Measurements from ENCODE around the gene TRAF3IP1.
"Not testable (repeated sequence)": the region's sequence is repeated elsewhere in the genome, so short reads cannot be mapped to it uniquely, and the experiment has no call there.

TRAF3IP1 gene, protein sequence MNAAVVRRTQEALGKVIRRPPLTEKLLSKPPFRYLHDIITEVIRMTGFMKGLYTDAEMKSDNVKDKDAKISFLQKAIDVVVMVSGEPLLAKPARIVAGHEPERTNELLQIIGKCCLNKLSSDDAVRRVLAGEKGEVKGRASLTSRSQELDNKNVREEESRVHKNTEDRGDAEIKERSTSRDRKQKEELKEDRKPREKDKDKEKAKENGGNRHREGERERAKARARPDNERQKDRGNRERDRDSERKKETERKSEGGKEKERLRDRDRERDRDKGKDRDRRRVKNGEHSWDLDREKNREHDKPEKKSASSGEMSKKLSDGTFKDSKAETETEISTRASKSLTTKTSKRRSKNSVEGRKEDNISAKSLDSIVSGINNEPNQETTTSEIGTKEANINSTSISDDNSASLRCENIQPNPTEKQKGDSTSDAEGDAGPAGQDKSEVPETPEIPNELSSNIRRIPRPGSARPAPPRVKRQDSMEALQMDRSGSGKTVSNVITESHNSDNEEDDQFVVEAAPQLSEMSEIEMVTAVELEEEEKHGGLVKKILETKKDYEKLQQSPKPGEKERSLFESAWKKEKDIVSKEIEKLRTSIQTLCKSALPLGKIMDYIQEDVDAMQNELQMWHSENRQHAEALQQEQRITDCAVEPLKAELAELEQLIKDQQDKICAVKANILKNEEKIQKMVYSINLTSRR

DNA sequence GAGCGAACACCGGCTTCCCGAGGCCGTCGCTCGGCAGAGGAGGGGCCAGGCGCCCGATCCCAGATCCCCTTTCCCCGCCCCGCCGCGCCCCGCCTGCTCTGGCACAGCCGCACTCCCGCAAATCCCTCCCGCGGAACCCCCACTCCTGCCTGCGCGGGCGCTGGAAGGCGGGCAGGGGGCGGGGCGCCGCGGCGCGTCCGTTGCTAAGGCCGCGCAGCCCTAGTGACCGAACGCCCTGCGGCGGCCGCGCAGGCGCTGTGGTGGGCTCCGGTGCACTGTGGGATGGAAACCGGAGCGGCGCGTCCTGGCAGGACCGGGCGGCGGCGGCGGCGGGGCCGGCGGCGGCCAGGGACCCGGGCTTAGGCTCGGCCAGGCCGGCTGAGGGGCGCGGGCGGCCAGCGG lies at the start of gene TRAF3IP1:
Gene TRAF3IP1, plus strand, starts transcription at position 273 of the 402 bp plus-strand sequence. CDS start 145 bp downstream, outside the sequence.
- DNase-seq, result peak; percentile 78

DNA sequence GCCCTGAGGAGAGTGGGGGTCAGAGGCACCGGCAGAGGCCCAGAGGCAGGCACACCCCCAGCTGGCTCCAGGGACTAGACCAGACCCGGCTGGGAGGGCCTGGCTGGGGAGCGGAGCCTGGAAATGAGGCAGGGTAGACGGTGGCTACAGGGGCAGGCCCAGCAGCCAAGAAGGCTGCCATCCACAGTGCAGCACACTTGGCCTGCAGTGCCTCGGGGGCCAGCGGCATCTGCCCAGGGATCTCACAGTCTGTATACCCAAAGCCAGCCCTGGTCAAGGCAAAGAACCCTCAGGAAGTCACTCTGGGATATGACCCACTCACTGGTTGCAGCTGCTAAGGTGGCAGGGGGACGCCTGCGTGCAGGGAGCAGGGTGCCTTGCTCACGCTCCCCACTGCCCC lies 49.7 kb upstream of the TRAF3IP1 start:
- no peak for DNase-seq

DNA sequence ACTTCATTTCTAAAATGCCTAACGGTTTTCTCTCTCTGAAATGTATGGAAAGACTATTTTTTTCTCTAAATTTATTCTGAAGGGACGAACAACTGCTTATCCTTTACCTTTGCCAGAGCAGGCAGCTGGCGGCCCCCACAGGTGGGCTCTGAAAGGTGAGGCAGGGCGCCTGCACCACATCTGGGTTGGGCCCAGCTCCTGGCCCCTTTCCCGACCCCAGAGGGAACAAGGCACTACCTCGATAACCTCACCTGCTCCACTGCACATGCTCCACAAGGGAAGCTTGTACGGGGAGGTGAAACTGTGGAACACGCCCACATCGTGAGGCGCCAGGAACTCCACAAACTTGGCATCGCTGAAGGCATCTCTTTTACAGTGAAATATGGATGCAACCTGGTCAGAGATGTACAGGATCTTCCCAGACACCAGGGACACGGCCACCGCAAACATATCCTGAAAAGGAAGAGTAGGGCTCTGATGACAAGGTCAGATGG lies 49.2 kb upstream of the TRAF3IP1 start:
- no peak for DNase-seq

DNA sequence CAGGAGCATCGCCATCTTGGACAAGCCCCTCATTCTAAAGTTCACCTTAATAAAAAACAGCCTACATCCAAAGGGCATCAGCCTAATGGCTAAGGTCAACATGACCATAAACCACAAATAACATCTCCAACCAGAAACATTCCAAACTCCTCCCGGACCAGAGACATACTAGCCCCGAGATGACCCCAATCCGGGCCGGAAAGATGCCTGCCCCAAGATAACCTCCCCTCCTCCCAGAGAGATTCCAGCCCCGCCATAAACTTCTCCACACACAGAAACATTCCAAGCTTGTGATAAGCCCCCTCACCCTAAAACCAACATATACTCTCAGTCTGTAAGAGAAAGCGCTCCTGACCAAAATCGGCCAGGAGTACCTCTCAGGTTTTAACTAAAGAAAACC lies 48.6 kb upstream of the TRAF3IP1 start:
- DNase-seq, result not testable (repeated sequence)

DNA sequence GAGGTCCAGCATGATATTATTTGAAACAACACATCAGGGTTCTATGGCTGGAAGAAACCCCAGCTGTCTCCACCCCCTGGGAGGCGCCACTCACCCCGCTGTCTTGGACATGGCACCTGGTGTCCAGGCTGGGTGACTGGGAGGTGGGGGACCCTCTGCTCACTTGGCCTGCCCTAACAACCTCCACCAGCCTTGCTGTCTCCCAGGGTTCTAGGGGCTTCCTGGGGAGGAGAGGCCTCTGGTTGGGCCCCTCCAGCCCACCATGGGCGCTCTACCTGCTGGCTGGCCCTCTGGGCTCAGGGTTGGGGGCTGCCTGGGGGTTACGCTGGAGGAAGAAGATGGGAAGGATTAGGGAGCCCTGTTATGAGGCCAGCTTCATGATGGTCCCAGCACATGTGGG lies 48.2 kb upstream of the TRAF3IP1 start:
- DNase-seq, result no peak

DNA sequence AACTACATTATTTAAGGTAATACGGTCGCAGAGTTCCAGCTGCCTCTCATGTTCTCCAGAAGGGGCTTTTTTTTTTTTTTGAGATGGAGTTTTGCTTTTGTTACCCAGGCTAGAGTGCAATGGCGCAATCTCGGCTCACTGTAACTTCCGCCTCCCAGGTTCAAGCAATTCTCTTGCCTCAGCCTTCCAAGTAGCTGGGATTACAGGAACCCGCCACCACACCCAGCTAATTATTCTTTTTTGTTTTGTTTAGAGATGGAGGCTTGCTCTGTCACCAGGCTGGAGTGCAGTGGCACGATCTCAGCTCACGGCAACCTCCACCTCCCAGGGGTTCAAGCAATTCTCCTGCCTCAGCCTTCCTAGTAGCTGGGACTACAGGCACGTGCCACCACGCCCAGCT lies 46.9 kb upstream of the TRAF3IP1 start:
- not testable (repeated sequence) for DNase-seq

DNA sequence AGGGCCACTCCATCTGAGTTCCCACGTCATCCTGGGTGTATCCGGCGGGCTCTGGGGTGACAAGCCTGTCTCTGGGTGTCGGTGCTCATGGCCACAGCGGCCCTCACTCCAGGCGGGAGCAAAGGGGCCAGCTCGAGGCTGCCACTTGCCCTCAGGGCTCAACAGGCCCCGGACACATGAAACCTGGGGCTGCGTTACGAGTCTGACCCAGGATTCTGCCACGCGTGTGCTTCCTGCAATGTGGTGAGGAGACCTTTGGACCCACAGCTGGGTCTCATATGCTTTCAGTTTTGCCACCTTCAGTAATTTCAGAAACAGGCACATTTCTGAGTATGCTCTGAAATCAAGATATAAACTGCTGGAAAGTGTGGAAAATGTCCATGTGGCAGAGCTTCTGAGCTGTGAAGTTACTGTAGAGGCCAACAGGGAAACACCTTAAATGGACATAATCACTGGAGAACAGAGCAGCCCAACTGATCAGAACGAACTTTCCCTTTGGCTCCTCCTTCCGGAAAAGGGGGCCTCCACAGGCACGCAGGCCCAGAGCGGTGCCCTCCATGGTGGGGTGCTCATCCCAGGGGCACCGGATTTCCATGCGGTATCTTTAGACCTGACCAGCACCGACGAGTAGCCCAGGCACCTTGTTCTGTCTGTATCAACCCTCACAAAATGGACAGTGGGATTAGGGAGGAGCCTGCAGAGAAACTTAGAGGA lies 46.0 kb upstream of the TRAF3IP1 start:
- no peak for DNase-seq

DNA sequence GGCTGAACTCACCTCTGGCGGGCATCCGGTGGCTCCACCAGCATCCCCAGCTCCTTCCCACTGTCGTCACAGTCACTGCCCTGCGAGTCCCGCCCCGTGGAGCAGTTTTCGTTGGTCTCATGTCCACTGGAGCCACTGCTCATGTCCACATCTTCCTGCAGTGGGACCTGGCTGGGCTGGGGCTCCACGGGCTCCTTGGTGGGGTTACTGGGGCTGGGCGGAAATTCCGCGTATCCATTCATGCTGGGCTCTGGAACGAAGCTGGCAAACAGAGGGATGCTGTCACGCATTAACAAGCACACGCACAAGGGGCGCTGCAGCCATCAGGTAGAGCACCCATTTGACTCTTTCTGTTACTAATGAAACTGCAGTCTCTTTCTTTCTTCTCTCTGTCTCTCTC lies 42.6 kb upstream of the TRAF3IP1 start:
- no peak for DNase-seq

DNA sequence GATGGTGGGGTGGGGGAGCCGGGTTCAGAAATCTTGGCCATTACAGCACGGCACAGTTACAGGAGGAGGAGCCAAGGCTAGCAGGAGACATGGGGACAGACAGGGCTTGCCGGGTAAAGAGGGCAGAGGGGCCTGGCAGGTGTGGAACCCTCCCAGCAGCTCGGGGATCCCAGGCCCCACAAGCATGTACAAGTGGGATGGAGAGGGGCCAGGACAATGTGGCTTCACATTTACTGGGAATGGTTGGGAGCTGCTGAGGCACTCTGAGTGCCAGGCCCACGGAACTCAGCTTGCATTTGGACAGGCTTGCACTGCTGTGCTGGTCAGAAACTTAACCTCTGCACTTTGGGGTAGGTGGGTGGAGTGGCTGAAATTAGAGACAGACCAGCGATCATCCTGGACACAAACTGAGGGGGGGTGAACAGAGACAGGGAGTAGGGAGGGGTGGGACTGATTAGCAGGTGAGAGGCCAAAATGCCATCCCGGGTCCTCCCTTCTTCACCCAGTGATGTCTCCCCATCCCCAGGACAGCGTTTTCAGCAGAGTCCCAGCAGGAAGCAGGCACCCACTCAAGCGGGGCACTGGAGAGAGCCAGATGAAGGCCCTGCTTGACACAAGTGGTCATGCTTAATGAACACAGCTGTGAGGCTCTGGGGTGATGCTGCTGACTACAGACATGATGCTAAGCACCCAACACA lies 41.5 kb upstream of the TRAF3IP1 start:
- DNase-seq, result no peak

DNA sequence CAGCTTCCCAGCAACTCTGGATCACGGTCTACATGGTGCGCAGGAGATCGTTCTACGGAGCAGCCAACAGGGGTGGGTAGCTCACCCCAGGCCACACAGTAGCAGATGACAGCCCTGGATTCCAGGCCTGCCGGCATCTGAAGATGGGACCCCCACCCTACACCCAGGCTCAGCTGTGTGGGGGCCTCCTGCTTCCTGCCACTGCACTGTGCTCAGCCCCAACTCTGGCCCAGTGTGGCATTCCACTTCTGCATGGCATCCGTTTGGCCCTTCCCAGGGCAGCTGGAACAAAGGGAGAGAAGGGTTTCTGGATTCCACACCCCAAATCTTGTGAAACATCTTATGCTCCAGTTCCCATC lies 41.0 kb upstream of the TRAF3IP1 start:
- no peak for DNase-seq

DNA sequence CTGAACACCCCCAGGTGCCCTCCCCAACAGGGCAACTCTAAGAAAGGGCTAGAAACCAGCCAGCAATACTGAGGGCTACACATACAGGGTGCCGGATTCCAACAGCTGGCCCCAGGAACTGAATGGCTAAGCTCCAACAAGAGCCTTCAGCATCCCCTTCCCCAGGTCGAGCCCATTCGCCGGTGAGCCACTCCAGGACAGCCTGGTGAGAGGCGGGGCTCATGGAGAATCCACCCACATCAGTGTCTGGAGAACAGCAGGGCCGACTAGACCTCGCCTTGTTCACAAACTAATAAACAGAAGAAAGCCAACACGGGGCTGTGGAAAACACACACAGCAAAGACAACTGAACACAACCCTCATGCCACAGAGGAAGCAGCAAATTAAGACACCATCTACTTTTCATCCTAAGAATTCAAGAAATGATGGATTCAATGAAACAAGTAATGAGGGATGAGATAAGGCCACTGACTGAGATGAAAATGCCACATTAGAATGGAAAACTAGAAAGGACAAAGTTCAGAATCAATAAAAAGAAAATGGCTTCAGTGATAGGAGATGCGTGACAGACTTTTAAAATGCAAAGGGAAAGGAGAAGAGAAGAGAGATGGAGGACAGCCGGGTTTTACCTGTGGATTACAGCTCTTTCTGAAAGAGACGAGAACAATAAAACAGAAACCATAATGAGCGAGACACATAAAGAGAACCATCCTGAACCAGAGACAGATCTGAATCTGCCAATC lies 40.1 kb upstream of the TRAF3IP1 start:
- no peak for DNase-seq

DNA sequence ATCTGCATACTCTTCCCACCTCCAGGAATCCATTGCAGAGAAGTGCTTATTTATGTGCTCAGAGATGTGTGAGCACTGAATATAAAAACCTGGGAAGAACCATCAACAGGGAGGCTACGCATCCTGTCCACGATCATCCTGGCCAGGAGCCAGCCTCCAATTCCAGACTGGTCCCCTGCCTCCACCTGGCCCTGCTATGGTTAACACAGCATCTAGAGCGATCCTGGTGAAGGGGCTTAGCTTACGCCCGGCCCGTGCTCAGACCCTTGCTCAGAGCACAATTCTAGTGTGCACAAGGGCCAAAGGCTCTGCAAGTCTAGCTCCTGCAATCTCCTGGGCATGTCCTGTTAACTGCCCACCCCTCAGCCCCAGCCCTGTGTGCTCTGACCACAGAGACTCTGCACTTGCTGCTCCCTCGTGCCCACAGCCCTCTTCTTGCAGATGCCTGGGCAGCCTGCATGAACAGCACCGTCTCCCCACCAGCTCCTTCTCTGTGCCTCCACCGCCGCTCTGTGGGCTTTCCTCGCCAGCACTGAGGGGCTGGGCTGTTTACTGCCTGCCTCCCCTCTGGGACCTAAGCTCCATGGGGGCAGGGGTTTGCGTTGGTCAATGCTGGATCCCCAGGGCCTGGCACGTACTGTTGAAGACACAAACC lies 38.4 kb upstream of the TRAF3IP1 start:
- DNase-seq, result no peak

DNA sequence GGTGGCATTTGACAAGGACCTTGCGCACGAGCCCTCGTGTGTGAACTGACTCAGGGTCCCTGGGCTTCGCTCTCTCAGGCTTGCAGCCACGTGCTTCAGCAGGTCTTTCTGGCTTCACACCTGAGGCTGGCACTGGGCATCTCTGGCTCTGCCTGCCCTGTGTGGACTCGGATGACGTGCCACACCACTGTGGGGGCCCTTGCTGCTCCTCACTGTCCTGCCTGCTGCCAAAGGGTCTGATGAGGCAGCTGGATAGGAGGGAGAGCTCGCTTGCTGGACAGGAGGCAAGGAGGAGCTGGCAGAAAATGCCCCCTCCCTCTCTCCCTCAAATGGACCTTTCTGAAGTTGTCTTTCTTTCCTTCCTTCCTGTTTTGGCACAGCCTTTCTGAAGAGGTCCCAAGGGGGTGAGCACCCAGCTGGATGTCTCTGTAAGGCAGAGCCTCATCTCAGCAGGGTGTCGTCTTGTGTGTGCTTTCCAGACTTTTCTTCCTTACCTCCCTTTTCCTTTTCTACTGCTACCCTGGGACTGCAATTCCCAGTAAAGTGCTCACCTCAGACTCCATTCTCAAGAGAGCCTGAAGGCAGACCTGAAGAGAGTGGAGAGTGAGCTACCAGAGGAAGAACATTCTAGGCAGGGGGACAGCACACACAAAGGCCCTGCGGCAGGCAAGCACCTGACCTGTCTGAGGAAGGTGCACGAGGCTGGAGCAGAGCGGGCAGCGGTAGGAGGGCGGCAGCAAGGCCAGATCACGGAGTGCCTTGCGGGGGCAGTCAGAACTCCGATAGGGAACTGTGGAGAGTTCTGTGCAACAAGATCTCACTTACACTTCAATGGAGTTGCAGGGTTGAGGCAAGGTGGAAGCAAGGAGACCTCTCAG lies 37.2 kb upstream of the TRAF3IP1 start:
- DNase-seq, result no peak

DNA sequence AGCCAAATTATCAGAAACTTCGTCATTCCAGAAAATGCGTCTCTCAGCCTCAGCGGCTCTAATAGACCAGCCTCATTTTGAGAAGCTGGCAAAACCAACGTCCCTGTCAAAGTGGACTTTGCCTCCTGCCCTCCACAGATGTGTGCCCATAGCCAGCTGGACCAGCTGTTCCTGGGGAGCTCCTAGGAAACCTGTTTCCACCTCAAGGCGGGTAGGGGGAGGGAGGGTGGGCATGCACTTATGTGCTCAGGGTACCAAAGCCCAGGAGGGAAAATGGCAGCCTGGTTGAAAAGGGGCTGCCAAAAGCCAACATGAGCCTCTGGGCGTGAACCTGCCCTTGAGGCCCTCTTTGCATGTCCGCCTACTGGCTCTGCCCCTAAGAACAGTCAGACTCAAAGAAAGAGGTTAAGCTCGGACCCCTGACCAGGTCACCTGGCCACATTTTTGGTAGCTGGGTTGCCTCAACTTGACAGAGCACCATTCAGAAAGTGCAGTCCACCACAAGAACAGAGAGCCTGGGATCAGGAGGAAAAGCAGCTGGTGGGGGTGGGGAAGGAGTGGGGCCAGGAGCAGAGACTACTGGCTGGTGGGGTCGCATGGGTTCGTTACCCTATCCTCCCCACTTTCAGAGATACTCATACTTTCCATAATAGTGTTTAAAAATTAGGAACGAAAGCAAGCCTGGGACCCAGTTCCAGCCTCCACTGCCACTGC lies 35.4 kb upstream of the TRAF3IP1 start:
- DNase-seq, result no peak

DNA sequence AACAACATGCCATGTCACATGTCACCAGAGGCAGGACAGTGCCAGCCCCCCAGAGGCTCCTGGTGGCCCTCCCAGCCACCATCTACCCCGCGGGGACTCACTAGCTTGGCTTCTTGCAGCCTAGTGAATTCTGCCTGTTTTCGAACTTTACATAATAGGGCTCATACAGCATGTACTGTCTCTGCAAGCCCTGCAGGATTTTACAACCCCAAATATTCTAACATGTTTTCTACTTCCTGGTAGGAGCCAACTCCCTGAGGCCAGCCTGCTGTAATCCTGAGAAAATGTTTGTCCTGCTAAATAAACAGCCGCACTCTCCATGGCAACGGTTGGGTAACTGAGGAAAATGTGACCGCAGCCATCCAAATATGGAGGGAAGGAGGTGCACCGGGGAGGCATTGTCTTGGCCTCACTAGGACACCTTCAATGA lies 34.6 kb upstream of the TRAF3IP1 start:
- DNase-seq, result no peak

DNA sequence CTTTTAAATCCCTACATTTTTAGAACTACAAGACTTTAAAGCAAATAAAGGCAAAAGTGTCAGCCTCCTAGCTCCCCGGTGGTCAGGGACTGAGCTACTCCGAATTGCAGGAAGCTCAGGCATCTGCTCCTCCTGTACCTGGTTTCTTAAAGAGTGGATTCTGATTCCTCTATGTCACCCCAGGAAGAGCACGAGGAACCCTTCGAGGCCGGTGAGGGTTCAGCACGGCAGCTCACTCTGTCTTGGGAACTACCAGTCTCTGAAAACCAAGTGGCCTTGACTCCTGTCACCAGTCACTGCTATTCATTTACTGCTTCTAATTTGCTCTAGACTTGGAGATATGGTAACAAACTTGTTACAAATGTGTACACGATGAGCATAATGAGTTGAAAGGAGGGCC lies 34.2 kb upstream of the TRAF3IP1 start:
- no peak for DNase-seq

DNA sequence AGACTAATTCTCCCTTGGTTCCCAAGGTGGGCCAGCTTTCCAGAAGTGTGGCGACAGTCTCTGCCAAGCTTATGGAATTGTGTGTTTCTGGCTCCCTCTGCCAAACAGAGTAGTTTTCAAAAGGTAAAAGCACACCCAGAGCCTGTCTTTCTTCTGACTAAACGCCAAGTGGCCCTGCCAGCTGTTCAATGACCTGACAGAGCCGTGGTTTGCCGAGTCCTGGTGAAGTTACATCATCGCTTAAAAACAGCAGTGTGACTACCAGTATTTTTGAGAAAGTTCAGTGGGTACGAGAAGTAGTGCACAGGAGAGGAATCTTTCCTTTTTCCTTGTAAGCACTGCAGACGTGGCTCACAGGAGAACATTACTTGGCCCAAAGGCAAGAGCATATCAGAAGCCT lies 33.8 kb upstream of the TRAF3IP1 start:
- no peak for DNase-seq

DNA sequence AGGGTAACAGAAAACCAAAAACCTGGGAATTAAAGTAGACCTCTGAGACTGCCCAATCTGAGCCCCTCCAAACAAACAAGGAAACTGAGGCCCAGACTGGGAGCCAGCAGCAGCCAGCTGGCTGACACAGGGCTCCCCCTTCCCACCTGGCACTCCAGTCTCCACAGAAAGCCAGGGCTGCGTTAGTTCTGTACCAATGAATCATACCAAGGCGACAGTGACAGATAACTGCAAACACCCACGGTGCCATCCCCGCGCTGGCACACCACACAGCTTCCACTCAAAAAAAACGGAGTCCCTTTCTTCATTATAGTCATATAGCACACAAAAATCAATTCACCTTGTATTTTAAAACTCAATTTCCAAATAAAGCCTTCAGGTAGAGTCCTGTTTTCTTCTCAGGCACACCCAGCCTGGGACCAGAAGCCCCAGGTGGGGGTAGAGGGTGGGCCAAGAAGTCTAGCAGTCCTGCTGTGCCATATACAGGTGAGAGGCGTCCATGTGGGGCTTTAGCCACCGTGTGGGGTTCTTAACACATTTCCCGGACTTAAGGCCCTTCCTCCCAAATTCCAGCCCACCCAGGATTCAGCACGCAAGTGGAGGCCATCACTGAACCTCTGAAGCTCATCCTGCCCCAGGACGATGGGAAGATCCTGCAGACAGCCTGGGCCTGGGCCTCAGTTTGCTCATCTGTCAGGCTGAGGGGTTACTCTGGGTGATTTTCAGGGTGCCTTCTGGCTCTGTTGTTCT lies 33.2 kb upstream of the TRAF3IP1 start:
- no peak for DNase-seq
